Fibroblast of lung (primary cell): Measurements from ENCODE around the gene POLD3.

Experiments
- EZH2 ChIP-seq: IDR thresholded peaks from 2 replicates; pipeline ENCODE4 v1.5.1; 2012; ENCODE audit warnings: low read length, control low read depth, mild to moderate bottlenecking; ENCODE audit errors: missing control alignments
- TF ChIP-seq, protein P1 (sequence below), 2 donors: IDR thresholded peaks in 1 of 2; conservative IDR thresholded peaks in 1 of 2; 1 replicate in 1 of 2; 2 replicates in 1 of 2; pipeline ENCODE4 v1.5.1; 2011 to 2012; ENCODE audit warnings: low read length in 2 of 2, control low read depth in 1 of 2, inconsistent platforms in 1 of 2, low read depth in 1 of 2, mild to moderate bottlenecking in 1 of 2

DNA sequence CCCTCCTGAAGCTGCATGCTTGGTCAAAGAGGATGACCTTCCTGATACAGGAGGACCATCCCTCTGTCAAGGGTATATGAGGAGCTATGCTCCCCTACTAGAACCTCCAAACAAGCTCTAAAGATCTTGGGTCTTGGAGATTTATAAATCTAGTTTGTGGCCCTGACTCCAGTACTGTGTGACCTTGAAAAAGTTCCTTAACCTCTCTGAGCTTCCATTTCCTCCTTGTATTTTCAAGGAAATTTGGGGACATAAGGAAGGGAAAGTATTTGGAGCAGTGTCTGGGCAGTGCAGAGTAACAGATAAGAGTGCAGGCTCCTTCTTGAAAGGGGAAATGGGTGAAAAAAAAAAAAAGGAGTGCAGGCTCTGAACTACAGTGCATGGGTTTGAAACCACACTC is 93.0 kb downstream of the POLD3 start:
- TF ChIP-seq, protein P1, sequence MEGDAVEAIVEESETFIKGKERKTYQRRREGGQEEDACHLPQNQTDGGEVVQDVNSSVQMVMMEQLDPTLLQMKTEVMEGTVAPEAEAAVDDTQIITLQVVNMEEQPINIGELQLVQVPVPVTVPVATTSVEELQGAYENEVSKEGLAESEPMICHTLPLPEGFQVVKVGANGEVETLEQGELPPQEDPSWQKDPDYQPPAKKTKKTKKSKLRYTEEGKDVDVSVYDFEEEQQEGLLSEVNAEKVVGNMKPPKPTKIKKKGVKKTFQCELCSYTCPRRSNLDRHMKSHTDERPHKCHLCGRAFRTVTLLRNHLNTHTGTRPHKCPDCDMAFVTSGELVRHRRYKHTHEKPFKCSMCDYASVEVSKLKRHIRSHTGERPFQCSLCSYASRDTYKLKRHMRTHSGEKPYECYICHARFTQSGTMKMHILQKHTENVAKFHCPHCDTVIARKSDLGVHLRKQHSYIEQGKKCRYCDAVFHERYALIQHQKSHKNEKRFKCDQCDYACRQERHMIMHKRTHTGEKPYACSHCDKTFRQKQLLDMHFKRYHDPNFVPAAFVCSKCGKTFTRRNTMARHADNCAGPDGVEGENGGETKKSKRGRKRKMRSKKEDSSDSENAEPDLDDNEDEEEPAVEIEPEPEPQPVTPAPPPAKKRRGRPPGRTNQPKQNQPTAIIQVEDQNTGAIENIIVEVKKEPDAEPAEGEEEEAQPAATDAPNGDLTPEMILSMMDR (conservative IDR thresholded peaks at IDR 0.05 in 1 of 2, IDR thresholded peaks at IDR 0.05 in 1 of 2; ENCODE audit: low read depth in 1 of 2, low read length in 2 of 2) = no peak
- TF ChIP-seq EZH2 = no peak
